GM18868 (cell line): Measurements from ENCODE around the gene NAA10.
A peak's percentile ranks its signal among the peaks of the same experiment; 100 is the strongest.

Experiments
- ATAC-seq: cut with Tn5 transposase; IDR thresholded peaks from one replicate; pipeline ENCODE4 v1.9.1; 2021; ENCODE audit warnings: mild to moderate bottlenecking, moderate library complexity; ENCODE audit not compliant: unreplicated experiment

The NAA10 gene

GRCh38 chrX:153911798-153912197, 23.0 kb downstream of the NAA10 start:
- ATAC-seq, result no peak

DNA sequence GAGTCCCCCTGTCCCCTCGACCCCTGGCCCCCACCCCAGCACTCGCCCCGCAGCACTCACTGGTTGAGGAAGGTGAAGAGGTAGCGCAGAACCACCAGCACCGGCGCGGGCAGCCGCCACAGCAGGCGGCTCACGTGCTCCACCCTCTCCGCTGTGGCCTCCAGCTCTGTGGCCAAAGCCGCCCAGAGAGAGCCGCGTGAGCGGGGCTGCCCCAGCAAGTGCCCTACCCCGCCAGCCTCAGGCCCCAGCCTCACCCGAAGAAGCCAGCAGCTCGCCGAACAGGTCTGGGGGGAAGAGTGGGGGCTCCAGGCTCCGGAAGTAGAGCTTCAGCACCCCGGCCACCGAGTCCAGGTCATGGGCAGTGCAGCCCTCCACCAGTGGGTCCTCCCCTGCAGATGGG, 24.4 kb downstream of the NAA10 start:
- no peak for ATAC-seq

- no peak for ATAC-seq
These were observed 24.9 kb downstream of the NAA10 start for GRCh38 chrX:153909980-153910360.

GRCh38 chrX:153909024-153909979, 25.5 kb downstream of the NAA10 start:
- ATAC-seq, result peak; percentile 59

DNA sequence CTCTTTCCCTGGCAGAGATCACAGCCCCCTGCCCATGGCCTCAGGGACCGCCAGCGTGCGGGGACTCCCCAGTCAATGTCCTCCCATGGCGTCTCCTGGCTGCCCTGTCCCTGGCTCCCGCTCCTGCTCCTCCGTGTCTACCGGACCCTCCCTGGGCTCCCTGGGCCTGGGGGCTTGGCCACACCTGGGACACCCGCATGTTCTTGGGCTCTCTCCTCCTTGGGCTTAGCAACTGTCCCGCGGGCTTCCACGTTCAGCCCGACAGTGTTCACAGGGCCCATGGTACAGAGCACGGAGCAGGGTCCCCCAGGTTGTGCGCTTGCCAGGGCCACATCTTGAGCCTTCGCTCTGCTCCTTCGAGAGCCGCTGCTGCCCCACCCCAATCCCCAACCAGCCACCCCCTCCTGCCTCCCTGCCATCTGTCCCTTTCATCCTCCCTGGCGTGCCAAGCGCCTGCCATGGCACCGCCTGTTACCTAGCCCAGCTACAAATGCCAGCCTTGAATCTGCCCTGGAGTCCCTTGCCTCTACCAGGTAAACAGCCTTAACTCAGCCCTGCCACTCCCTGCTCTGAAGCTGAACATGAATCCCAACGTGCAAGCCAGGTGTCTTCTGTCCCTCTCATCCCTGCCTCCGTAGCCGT, 26.5 kb downstream of the NAA10 start:
- no peak for ATAC-seq

DNA sequence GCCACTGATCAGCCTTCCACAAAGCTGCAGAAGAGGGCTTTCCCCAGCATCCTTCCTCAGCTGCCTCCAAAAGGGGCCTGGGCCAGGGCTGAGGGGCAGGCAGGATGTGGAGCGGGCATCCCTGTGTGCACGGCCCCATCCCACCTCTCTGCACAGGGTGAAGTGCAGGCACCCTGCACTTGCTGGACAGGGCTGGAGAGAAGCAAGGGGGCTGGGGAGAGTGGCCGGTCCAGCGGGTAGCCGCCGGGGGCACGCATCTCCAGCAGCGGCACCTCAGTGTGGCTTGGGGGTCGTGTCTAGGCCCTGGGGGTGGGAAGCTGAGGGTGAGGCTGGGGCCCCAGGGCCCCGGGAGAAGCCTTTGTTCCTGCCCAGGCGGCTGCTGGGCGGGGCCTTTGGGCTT, 27.4 kb downstream of the NAA10 start:
- no peak for ATAC-seq

DNA sequence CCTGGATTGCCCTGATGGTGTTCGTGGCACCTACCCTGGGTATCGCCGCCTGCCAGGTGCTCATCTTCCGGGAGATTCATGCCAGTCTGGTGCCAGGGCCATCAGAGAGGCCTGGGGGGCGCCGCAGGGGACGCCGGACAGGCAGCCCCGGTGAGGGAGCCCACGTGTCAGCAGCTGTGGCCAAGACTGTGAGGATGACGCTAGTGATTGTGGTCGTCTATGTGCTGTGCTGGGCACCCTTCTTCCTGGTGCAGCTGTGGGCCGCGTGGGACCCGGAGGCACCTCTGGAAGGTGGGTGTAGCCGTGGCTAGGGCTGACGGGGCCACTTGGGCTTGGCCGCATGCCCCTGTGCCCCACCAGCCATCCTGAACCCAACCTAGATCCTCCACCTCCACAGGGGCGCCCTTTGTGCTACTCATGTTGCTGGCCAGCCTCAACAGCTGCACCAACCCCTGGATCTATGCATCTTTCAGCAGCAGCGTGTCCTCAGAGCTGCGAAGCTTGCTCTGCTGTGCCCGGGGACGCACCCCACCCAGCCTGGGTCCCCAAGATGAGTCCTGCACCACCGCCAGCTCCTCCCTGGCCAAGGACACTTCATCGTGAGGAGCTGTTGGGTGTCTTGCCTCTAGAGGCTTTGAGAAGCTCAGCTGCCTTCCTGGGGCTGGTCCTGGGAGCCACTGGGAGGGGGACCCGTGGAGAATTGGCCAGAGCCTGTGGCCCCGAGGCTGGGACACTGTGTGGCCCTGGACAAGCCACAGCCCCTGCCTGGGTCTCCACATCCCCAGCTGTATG, 28.5 kb downstream of the NAA10 start:
- no peak for ATAC-seq

DNA sequence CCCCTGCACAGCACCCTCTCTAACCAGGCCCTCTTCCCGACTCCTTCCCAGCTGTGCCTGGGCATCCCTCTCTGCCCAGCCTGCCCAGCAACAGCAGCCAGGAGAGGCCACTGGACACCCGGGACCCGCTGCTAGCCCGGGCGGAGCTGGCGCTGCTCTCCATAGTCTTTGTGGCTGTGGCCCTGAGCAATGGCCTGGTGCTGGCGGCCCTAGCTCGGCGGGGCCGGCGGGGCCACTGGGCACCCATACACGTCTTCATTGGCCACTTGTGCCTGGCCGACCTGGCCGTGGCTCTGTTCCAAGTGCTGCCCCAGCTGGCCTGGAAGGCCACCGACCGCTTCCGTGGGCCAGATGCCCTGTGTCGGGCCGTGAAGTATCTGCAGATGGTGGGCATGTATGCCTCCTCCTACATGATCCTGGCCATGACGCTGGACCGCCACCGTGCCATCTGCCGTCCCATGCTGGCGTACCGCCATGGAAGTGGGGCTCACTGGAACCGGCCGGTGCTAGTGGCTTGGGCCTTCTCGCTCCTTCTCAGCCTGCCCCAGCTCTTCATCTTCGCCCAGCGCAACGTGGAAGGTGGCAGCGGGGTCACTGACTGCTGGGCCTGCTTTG, 29.2 kb downstream of the NAA10 start:
- ATAC-seq, result no peak

GRCh38 chrX:153903991-153904957, 30.6 kb downstream of the NAA10 start, which contains the start of gene AVPR2:
AVPR2 (plus strand) TSS chrX:153904673; CDS start chrX:153905146, 473 bp downstream.
- no peak for ATAC-seq

- ATAC-seq, result no peak
These were observed 31.4 kb downstream of the NAA10 start for GRCh38 chrX:153903238-153903980.

- no peak for ATAC-seq
These were observed 32.5 kb downstream of the NAA10 start for GRCh38 chrX:153902385-153902784.

DNA sequence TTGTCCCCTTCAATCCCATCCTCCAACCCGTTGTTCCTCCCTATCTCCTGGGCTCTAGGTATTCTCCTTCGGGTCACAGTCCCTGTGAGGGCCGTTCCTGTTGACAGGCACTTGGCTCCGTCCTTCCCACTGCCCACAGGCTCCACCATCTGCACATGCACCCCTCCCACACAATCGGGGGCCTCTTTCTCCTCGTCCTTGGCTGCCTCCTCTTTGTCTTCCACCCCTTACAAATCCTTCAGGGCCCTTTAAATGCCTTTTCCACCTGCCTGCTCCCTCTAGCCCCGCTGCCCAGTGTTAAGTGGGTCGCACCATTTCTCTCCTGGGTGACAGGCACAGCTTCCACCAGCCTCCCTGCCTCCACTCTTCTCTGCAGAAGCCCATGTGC, 33.1 kb downstream of the NAA10 start:
- no peak for ATAC-seq

GRCh38 chrX:153900831-153901752, 33.7 kb downstream of the NAA10 start:
- peak; percentile 87 for ATAC-seq

DNA sequence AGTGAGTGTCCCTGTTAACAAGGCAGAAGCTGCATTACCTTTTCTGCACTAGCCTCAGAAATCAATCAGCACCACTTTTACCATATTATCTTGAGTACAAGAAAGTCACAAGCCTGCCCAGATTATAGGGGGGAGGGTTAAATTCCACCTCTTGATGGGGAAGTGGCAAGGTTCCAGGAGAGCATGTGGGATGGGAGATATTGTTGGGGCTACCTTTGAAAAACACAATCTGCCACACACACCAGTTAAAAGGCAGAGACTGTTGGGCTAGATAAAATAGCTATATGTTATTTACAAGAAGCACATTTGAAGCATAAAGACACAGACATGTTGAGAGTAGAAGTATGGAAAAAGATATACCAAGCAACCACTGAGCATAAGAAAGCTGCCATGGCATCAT, 36.9 kb downstream of the NAA10 start:
- no peak for ATAC-seq

DNA sequence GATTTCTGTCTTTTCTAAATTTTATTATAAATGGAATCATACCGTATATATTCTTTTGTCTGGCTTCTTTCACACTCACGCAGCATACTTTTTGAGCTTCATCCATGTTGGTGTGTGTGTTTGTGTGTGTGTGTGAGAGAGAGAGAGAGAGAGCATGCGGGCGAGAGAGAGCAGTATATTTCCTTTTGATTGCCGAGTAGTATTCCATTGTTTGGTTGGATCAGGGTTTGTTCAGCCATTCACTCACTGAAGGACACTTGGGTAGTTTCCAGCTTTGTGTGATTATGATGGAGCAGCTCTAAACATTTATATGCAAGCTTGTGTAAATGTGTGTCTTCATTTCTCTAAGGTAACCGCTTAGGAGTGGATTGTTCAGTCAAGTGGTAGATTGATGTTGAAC, 45.7 kb downstream of the NAA10 start:
- no peak for ATAC-seq

GRCh38 chrX:153888344-153888743, 46.5 kb downstream of the NAA10 start:
- peak; percentile 49 for ATAC-seq

- no peak for ATAC-seq
These were observed 47.5 kb downstream of the NAA10 start for GRCh38 chrX:153887385-153887784.

GRCh38 chrX:153886915-153887314, 47.9 kb downstream of the NAA10 start:
- ATAC-seq, result no peak
